HCEC 1CT (cell line): Measurements from ENCODE around the gene VKORC1L1.
"Not testable (repeated sequence)": the region's sequence is repeated elsewhere in the genome, so short reads cannot be mapped to it uniquely, and the experiment has no call there.

Experiments used
- DNase-seq: peaks from one replicate; pipeline ENCODE4 v3.0.0-alpha.2; 2017

The VKORC1L1 gene

DNA sequence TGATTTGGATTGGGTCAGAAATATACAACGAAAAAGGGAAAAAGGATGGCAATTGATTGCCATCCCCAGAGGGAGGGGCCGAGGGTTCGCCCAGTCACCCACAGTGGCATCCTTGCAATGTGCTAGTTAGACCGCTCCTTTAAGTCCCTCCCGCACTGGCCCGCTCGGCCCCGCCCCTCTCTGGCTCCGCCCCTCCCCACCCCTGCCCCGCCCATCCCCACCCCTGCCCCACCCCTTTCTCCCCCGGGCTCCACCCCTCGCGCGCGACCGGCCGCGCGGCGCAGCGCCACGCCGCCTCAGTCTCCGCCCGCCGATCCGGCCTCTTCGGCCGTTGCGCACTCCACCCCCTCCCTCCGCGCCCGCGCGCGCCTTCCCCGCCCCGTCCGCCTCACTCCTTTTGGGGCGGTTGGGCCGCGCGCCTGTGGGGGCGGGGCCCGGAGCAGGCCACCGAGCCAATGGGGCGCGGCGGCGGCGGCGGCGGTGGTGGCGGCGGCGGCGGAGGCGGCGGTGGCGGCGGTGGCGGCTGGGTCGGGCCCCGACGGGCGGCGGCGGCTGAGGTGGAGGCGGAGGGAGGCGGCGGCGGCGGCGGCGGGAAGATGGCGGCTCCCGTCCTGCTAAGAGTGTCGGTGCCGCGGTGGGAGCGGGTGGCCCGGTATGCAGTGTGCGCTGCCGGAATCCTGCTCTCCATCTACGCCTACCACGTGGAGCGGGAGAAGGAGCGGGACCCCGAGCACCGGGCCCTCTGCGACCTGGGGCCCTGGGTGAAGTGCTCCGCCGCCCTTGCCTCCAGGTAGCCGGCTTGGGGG is at the start of gene VKORC1L1:
TSS of gene VKORC1L1 (plus strand) at position 299 of the 806 bp plus-strand sequence. CDS start at position 597, 298 bp downstream.
- peak; percentile 94 for DNase-seq

DNA sequence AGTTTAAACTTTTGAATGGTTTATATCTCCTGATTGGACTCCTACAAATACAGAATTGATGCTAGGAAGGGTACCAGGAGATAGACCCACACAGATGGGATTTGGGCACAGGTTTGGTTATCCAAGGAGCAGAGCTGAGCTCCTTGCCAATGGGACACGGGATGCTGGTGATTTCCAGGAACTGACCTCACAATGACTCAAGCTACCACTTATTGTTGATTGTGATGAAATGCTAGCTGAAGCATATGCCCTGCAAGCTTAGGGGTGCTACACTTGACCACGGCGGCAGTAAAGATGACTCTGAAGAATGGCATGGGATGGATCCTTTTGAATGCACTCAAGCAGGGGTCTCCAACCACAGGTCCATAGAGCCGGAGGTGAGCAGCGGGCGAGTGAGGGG is 45.5 kb upstream of the VKORC1L1 start:
- DNase-seq = peak; percentile 72

DNA sequence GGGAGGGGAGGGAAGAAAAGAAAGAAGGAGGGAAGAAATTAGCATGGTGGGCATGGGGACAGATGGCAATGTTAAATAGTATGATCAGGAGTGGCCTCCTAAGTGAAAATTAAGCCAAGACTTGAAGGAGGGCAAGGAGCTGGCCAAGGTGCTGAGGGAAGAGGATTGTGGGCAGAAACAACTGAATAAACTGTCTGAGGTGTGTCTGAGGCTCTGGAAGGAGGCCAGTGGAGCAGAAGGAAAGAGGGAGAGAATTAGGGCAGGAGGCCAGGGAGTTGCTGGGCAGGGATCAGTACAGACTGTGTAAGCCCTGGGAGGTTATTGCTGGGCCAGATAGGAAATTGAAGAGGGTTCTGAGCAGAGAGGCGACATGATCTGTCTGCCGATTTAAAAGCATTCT is 40.6 kb upstream of the VKORC1L1 start:
- no peak for DNase-seq

DNA sequence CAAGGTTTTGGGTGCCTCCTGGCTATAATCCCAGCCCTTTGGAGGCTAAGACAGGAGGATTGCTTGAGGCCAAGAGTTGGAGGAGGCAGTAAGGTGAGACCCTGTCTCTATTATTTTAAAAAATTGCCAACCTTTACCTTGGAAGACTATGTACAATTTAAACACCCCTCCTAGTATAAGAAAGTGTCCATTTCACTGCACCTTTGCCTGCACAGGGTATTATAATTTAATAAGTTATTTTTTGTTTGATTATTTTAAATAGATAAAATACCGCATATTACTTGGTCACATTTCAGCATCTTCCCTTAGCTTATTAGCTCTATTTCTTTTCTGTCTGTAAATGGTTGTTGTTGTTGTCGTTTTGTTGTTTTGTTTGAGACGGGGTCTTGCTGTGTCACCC is 36.2 kb upstream of the VKORC1L1 start:
- not testable (repeated sequence) for DNase-seq

DNA sequence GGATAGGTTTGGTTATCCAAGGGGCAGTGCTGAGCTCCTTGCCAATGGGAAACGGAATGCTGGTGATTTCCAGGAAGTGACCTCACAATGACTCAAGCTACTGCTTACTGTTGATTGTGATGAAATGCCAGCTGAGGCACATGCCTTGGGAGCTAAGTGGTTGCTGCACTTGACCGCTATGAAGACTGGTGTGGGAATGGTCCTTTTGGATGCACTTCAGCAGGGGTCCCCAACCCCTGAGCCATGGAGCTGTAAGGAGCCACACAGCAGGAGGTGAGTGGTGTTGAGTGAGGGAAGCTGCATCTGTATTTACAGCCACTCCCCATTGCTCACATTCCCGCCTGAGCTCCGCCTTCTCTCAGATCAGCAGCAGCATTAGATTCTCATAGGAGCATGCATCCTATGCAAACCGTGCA is 35.3 kb upstream of the VKORC1L1 start:
- peak; percentile 80 for DNase-seq

DNA sequence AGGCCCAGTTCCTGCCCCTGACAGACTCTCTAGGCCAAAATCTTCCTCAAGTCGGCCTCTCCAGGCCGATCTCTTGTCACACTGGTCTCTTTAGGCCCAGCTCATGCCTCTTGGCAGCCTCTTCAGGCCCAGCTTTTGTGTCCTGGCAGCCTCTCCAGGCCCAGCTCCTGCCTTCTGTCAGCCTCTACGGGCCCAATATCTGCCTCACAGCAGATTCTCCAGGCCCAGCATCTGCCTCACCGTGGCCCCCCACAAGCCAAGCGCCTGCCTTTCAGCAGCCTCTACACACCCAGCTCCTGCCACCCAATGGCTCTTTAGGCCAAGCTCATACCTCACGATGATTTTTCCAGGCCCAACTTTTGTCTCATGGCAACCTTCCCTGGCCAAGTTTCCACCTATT is 33.0 kb upstream of the VKORC1L1 start:
- no peak for DNase-seq

DNA sequence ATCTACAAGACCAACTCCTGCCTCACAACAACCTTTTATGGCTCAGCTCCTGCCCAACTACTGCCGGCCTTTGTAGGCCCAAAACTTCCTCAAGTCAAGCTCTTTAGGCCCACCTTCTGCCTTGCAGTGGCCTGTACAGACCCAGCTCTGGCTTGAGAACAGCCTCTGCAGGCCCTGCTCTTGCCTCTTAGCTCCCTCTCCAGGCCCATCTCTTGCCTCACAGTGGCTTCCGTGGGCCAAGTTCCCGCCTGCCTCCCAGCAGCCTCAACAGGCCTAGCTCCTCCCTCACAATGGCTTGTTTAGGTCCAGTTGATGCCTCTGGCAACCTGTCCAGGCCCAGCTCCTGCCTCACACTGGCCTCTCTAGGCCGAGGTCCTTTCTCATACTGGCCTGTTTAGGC is 32.4 kb upstream of the VKORC1L1 start:
- no peak for DNase-seq

DNA sequence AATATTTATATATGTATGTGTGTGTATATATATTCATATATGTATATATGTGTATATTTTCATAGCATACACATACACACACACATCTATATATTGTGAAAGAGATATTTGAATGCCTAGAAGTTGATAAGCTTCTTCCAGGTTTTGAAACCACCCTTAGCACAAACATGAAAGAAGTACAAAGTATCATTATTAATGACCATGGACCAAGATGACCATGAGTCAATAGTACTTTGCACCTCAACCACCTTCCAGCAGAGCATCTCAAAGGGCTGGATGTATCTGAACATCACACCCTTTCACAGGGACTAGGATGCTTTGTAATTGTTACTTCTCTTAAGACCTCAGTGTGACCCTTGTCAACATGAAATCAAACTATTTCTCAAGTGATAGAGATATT is 29.3 kb upstream of the VKORC1L1 start:
- DNase-seq = not testable (repeated sequence)

DNA sequence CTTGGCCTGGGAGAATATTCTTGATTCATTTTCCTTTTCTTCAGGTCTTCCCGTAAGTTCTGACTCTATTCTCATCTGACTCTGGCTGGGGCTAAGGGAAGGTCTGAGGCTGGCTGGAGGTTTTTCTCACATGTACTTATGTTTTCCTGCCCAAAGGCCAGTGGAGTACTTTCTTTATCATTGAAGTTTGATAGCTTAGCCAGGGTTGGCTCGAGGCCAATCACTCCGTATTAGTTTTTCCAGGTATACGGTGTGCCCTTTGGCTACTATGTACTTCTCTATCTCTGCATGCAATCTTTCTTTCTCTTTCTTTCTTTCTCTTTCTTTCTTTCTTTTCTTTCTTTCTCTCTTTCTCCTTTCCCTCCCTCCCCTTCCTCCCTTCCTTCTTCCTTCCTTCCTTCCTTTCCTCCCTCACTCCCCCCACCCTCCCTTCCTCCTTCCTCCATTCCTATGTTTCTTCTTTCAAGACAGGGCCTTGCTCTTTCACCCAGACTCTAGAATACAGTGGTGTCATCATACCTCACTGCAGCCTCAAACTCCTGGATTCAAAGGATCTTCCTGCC is 26.8 kb upstream of the VKORC1L1 start:
- DNase-seq = no peak

DNA sequence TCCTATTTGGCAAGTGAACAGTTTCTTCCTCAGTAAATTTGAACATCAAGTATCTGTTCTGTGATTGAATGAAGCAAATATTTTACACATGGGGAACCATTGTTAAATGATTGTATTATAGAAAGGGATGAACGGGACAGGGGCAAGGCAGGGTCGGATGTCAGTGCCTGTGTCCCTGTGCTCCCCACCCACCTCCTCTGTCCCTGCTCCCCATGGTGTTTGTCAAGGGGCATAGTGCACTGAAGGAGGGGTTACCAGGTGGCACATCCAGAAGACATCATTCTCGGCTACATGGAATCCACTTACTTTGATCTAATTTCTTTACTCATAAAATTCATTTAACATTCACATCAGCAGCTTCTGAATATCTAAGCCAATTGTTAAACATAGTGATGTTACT is 19.4 kb upstream of the VKORC1L1 start:
- DNase-seq = not testable (repeated sequence)

DNA sequence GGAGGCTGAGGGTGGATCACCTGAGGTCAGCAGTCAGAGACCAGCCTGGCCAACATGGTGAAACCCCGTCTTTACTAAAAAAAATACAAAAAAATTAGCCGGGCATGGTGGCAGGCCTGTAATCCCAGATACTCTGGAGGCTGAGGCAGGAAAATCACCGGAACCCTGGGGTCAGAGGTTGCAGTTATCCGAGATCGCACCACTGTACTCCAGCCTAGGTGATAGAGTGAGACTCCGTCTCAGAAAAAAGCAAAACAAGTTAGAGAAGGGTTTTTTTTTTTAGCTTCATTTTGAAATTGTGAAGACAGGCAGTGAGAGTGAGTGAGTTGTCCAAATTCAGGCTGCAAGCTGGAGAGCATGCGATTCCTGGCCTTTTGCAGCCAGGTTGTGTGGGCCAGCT is 19.0 kb upstream of the VKORC1L1 start:
- not testable (repeated sequence) for DNase-seq

DNA sequence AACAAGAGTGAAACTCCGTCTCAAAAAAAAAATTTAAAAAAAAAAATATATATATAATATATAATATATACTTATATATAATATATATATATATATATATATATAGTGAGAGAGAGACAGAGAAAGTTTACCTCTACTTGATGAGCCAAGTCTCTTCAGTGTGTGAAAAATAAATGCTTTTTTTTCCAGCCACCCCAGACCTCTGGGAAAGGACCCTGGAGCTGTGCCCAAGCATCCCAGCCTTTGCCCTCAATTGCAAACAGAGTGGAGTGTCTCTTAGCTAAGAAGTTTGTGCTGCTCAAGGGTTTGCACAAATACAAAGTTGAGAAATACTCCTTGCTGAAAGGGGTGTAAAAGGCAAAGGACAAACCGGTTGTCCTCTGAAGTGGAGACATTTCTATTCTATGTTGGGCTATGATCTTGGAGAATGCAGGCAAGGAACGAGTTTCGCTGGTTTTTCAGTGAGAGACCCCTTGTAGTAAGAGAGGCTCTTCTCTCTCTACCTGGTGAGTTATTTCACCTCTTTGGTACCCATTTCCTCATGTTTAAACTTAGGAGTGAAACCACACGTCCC is 15.5 kb upstream of the VKORC1L1 start:
- not testable (repeated sequence) for DNase-seq

DNA sequence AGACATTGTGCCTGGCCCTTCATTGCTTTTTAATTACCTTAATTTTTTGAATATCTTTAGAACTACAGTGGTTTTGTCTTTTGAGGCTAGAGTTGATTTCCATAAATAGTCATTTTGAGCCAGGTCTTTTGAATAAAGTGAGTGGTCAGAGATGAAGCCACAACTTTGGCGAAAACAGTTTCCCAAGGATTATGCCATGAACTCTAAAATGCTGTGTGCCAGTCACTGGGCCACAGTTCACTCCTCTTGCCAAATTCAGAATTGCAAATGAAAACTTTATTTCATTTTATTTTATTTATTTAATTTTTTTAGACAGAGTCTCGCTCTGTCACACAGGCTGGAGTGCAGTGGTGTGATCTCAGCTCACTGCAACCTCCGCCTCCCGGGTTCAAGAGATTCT is 14.2 kb upstream of the VKORC1L1 start:
- not testable (repeated sequence) for DNase-seq

DNA sequence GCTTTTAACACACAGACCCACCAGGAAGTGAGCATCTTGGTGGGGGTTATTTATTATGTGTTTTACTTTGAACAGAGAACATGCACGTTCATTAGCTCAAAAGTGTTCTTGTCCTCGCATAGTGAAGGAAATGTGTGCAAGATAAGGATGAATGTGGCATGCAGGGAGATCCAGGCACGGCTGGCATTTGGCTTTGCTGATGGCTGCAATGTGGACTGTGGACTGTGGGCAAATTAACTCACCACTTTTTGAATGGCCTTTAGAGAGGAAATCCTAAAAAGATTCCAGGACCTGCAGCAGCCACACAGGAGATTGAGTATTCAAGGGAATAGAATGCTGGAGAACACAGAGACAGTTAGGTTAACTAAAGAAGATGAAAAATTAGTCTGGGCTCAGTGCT is 6.6 kb upstream of the VKORC1L1 start:
- DNase-seq = not testable (repeated sequence)

DNA sequence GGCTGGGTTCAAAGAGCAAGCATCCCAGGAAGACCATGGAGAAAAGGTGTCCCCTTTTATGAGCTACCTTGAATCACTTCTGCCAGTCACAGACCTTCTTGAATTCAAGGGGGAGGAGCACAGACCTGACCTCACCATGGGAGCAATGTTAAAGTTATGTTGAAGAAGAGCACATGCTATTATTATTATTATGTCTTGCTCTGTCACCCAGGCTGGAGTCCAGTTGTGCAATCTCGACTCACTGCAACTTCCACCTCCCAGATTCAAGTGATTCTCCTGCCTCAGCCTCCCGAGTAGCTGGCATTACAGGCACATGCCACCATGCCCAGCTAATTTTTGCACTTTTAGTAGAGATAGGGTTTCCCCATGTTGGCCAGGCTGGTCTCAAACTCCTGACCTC is 5.2 kb upstream of the VKORC1L1 start:
- DNase-seq = not testable (repeated sequence)

DNA sequence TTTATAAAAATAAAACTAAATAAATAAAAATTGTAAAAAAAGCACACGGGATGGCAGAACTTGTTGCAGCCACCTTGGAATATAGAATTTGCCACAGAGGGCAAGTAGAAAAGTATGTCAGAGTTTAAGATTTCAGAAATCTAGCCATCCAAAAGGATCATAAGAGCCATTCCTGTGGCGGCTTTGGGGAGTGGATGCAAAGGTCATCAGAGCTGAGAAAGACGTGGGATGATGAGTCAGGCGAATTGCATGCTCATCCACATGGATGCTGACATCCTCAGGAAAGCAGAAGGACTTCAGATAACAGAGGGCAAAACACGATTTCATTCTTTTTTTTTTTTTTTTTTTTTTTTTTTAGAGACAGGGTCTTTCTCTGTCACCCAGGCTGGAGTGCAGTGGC is 3.6 kb upstream of the VKORC1L1 start:
- peak; percentile 74 for DNase-seq

DNA sequence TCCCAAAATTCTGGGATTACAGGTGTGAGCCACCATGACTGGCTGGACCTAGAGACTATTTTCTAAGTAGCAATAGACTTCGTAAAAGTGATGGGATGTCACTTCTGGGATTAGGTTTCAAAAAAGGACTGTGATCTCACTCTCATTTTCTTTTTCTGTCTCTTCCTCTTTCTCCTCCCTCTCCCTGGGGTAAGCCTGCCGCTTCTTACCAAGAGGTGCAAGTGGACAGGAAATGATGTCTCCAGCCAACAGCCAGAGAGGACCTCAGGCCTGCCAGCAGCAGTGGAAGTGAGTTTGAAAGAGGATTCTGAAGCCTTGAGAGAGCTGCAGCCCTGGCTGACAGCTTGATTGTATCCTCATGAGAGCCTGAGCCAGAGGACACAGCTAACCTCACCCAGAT is 1.4 kb upstream of the VKORC1L1 start:
- not testable (repeated sequence) for DNase-seq

DNA sequence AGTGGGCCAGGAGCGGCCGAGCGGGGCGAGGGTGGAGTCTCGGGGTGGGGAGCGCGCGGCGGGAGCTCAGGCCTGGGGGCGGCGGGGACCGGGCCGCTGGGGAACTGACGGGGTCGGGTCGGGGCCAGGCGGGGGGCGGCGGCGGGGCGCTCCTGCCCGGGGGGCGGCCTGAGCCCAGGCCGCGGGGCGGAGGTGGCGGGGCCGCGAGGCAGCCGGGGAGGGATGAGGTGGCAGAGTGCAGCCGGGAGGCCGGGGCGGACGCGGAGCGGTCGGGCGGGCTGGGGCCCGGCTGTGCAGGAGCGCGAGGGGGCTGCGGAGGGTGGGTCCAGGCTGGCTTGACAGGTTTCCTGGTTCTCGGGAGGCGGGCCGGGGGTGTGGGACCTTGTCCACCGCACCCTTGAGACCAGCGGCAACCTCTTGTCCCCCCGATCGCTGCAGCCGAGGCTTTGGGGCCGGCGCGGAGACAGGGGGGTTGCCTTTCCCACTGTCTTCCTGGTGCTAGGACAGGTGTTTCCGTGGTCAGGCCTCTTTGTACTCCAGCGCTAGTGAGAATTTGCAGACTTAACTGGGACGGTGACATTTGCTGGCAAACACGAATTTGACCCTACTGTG is 814 bp downstream of the VKORC1L1 start:
- DNase-seq = not testable (repeated sequence)

DNA sequence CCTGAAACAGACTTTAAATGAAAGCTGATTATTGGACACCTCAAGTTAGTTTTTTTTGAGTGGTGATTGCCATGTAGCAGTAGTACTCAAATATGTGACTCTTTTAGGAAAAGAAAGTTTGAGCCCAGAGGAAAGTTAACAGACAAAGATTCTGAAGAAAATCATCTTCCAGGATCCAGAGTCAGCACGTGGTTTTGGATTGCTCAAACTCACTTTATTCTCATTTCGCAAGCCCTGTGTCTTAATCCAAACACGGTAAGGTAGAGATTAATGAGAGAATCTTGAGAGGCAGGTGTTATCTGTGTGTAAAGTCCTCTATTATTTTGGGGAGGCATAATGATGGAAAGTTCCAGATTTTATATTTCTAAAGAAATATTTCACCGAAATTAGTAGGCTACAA is 2.8 kb downstream of the VKORC1L1 start:
- not testable (repeated sequence) for DNase-seq

DNA sequence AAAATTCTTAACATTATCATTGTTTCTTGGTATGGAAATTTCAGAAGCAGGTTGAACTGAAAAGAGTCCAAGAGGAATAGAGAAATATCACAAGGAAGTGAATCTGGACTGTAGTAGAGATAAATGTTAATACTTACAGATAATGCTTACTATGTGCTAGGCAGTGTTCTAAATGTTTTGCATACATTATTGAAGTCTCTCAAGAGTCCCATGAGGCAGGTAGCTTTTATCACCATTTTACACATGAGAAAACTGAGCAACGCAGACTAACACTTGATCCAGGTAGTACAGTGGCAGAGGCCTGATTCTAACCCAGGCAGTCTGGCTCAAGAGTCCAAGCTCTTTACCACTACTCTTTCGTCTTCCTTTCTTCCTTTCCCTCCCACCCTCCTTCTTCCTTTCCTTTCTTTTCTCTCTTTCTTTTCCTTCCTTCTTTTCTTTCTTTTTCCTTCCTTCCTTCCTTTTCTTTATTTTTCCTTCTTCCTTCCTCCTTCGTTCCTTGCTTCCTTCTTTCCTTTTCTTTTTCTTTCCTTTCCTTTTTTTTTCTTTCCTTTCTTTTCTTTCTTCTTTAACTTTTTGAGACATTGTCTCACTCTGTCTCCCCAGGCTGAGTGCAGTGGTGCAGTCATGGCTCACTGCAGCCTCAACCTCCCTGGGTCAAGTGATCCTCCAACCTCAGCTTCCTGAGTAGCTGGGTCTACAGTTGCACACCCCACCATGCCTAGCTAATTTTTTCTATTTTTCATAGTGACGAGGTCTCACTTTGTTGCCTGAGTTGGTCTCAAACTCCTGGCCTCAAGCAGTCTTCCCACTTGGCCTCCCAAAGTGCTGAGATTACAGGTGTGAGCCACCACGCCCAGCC is 6.6 kb downstream of the VKORC1L1 start:
- not testable (repeated sequence) for DNase-seq

DNA sequence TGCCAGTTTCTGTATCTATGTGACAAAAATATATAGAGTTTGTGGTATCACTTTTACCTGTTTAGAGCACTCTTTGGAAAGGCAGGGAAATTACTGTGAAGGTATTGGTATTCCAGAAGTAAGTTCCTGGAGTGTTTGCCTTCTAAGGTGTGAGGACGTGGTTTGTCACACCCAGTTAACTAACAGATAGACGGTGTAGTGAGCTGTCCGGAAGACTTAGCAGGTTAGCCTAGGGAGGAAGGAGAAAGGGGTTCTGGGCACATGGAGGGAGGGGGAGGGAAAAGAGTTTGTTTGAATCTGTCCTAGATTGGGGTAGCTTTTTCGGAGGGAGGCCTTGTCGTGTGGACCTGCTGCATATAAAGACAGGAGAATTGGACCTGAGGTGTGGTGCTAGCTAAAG is 7.4 kb downstream of the VKORC1L1 start:
- not testable (repeated sequence) for DNase-seq

DNA sequence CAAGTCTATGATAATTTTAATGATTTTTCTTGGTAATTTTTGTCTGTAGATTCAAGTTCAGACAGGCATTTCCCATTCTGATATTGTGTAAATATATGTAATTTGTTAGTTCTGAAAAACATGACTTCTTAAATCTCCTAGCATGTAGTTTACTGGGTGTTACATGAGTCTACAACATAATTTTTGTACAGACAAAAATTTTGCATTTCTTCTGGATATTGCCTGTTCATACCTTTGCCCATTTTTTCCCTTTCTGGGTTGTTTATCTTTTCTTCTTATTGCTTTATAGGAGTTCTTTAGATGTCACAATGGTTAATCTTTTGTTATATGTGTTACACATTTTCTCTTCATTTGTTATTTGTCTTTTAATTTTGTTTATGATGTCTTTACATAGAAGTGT is 12.1 kb downstream of the VKORC1L1 start:
- DNase-seq = not testable (repeated sequence)

DNA sequence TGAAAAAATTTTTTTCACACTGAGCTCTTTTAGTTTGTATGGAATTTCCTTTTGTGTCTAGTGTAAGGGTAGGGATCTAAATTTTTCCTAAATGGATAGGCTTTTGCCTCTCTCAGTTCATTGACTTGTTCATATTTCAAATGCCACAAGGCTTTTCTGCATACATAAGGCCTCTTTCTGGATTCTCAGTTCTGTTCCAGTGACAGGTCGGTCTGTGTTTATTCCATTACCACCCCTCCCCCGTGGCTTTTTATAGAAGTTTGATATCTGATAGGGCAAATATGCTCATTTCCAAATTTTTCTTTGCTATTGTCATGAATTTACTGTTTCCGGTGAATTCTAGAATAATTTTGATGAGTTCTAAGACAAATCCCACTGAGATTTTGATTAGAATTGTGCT is 12.7 kb downstream of the VKORC1L1 start:
- not testable (repeated sequence) for DNase-seq
